ENCODE results near the gene SLC2A13.

DNA sequence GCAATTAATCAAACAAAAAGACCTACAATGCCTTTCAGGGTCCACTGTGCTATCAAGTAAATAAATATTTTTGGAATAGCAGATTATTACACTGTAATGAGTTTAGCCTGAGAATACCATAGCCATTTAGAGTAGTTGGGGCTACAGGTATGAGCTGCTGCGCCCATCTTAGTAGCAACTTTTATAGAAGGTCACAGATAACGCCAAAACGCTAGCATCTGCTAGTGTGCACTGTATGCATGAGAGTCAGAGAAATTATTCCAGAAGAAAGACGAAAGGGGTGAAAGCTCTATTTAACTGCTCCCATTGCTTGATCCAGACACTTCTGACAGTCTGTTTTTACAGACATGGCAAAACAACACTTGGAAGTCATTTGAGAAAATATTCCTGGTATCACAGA is 48.5 kb upstream of the SLC2A13 start:
- TF ChIP-seq, protein P1, sequence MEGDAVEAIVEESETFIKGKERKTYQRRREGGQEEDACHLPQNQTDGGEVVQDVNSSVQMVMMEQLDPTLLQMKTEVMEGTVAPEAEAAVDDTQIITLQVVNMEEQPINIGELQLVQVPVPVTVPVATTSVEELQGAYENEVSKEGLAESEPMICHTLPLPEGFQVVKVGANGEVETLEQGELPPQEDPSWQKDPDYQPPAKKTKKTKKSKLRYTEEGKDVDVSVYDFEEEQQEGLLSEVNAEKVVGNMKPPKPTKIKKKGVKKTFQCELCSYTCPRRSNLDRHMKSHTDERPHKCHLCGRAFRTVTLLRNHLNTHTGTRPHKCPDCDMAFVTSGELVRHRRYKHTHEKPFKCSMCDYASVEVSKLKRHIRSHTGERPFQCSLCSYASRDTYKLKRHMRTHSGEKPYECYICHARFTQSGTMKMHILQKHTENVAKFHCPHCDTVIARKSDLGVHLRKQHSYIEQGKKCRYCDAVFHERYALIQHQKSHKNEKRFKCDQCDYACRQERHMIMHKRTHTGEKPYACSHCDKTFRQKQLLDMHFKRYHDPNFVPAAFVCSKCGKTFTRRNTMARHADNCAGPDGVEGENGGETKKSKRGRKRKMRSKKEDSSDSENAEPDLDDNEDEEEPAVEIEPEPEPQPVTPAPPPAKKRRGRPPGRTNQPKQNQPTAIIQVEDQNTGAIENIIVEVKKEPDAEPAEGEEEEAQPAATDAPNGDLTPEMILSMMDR (IDR thresholded peaks at IDR 0.05): no peak
- TF ChIP-seq POLR2A (IDR thresholded peaks at IDR 0.05) (no peak), EP300 (IDR thresholded peaks at IDR 0.05) (no peak), POLR2AphosphoS5 (IDR thresholded peaks at IDR 0.05) (no peak)
